ENCODE measurements around the gene CEACAM19. TPM values are rescaled to one million over a fixed set of nuclear protein-coding genes. Genes with fewer than 3 reads are reported as not detected.

CEACAM19 gene
- total RNA-seq, 4 donors from 2014 or later: 5.7 to 11.7 (median 8.4) TPM

GRCh38 chr19:44636439-44637389 is 34.6 kb upstream of the CEACAM19 start:
- Histone ChIP-seq H3K9me3 (no peaks in the 10 kb centered on the region), H3K4me3 (no peak overlapping the region), H3K27me3 (peaks cover 5% of the 10 kb centered on the region), H3K4me1 (no peaks in the 10 kb centered on the region), H3K27ac (no peak overlapping the region), H3K36me3 (no peaks in the 10 kb centered on the region)
- TF ChIP-seq CTCF (IDR thresholded peaks at IDR 0.05) (no peak), POLR2AphosphoS5 (IDR thresholded peaks at IDR 0.05) (no peak), EP300 (IDR thresholded peaks at IDR 0.05) (no peak), POLR2A (IDR thresholded peaks at IDR 0.05) (no peak)
- DNase-seq (ENCODE audit: low spot score in 2 of 2): no peak
- WGBS: 80% methylated on average over 11 of the region's 11 CpGs

GRCh38 chr19:44637390-44637764 is 33.9 kb upstream of the CEACAM19 start:
- 94% methylated on average over 5 of the region's 5 CpGs for WGBS
- no peak for DNase-seq (ENCODE audit: low spot score in 2 of 2)
- TF ChIP-seq CTCF (IDR thresholded peaks at IDR 0.05) (no peak), POLR2AphosphoS5 (IDR thresholded peaks at IDR 0.05) (no peak), EP300 (IDR thresholded peaks at IDR 0.05) (no peak), POLR2A (IDR thresholded peaks at IDR 0.05) (no peak)

GRCh38 chr19:44640518-44640917 is 30.8 kb upstream of the CEACAM19 start:
- WGBS: 57% methylated on average over 3 of the region's 3 CpGs
- Histone ChIP-seq H3K27me3 (no peaks in the 10 kb centered on the region), H3K4me1 (peaks cover 6% of the 10 kb centered on the region), H3K9me3 (no peaks in the 10 kb centered on the region), H3K36me3 (no peaks in the 10 kb centered on the region), H3K4me3 (no peak overlapping the region), H3K27ac (no peak overlapping the region)
- no peak for TF ChIP-seq POLR2AphosphoS5 (IDR thresholded peaks at IDR 0.05)
- TF ChIP-seq POLR2A (IDR thresholded peaks at IDR 0.05): no peak
- TF ChIP-seq CTCF (IDR thresholded peaks at IDR 0.05): no peak
- TF ChIP-seq EP300 (IDR thresholded peaks at IDR 0.05): no peak
- DNase-seq (ENCODE audit: low spot score in 2 of 2): no peak

More at GRCh38 chr19:44637390-44637764, 33.9 kb upstream of the CEACAM19 start:
- H3K4me1 ChIP-seq: no peaks in the 10 kb centered on the region
- H3K4me3 ChIP-seq: no peak overlapping the region
- peaks cover 5% of the 10 kb centered on the region for H3K27me3 ChIP-seq
- no peaks in the 10 kb centered on the region for H3K9me3 ChIP-seq
- H3K36me3 ChIP-seq: no peaks in the 10 kb centered on the region
- H3K27ac ChIP-seq: no peak overlapping the region

- Histone ChIP-seq H3K4me3 (no peak overlapping the region), H3K4me1 (peaks cover 6% of the 10 kb centered on the region), H3K27me3 (no peaks in the 10 kb centered on the region), H3K27ac (no peak overlapping the region), H3K9me3 (no peaks in the 10 kb centered on the region), H3K36me3 (no peaks in the 10 kb centered on the region)
- TF ChIP-seq EP300 (IDR thresholded peaks at IDR 0.05) (no peak), POLR2AphosphoS5 (IDR thresholded peaks at IDR 0.05) (no peak), POLR2A (IDR thresholded peaks at IDR 0.05) (no peak), CTCF (IDR thresholded peaks at IDR 0.05) (no peak)
- WGBS: 85% methylated on average over 9 of the region's 9 CpGs
- no peak for DNase-seq (ENCODE audit: low spot score in 2 of 2)
Measured at GRCh38 chr19:44641501-44642265, 29.6 kb upstream of the CEACAM19 start.

- no peak for DNase-seq (ENCODE audit: low spot score in 2 of 2)
- Histone ChIP-seq H3K27me3 (no peaks in the 10 kb centered on the region), H3K4me1 (peaks cover 6% of the 10 kb centered on the region), H3K36me3 (no peaks in the 10 kb centered on the region), H3K4me3 (no peak overlapping the region), H3K9me3 (no peaks in the 10 kb centered on the region), H3K27ac (no peak overlapping the region)
- 33% methylated on average over 1 of the region's 1 CpG for WGBS
- TF ChIP-seq EP300 (IDR thresholded peaks at IDR 0.05): no peak
- TF ChIP-seq CTCF (IDR thresholded peaks at IDR 0.05): no peak
- no peak for TF ChIP-seq POLR2A (IDR thresholded peaks at IDR 0.05)
- TF ChIP-seq POLR2AphosphoS5 (IDR thresholded peaks at IDR 0.05): no peak
Measured at GRCh38 chr19:44642377-44642776, 28.9 kb upstream of the CEACAM19 start.

Data from suprapubic skin (tissue), 4 donors.